Stimulated activated CD8-positive, alpha-beta memory T cell treated with anti-CD3 and anti-CD28 coated beads, Interleukin-7, amount 100 ng/mL, for 48 hours (primary cell): Measurements from ENCODE around the gene CLCA4.
"Not testable (repeated sequence)": the region's sequence is repeated elsewhere in the genome, so short reads cannot be mapped to it uniquely, and the experiment has no call there.

Experiments used
- DNase-seq, 2 donors: peaks; one replicate each; pipeline ENCODE4 v3.0.0-alpha.2; 2020; ENCODE audit warnings: low read depth in 1 of 2; ENCODE audit errors: extremely low read depth in 1 of 2

CLCA4 gene

GRCh38 chr1:86546787-86547221 is at the start of gene CLCA4:
Gene CLCA4, plus strand, starts transcription at chr1:86547078. Its CDS starts 42 bp downstream, at chr1:86547120.
- no peak for DNase-seq

GRCh38 chr1:86498281-86498680 is 48.6 kb upstream of the CLCA4 start:
- no peak for DNase-seq

GRCh38 chr1:86499987-86500593 is 46.8 kb upstream of the CLCA4 start:
- no peak for DNase-seq

- no peak for DNase-seq
These were observed 46.2 kb upstream of the CLCA4 start for GRCh38 chr1:86500714-86501113.

- not testable (repeated sequence) for DNase-seq
These were observed 44.7 kb upstream of the CLCA4 start for GRCh38 chr1:86502125-86502646.

GRCh38 chr1:86502721-86503405 is 44.0 kb upstream of the CLCA4 start:
- no peak for DNase-seq

- DNase-seq = no peak
These were observed 43.3 kb upstream of the CLCA4 start for GRCh38 chr1:86503406-86504136.

- DNase-seq = no peak
These were observed 42.8 kb upstream of the CLCA4 start for GRCh38 chr1:86504137-86504479.

- no peak for DNase-seq
These were observed 41.8 kb upstream of the CLCA4 start for GRCh38 chr1:86504895-86505563.

GRCh38 chr1:86505564-86505902 is 41.3 kb upstream of the CLCA4 start:
- no peak for DNase-seq

GRCh38 chr1:86507935-86508582 is 38.8 kb upstream of the CLCA4 start:
- no peak for DNase-seq

GRCh38 chr1:86508583-86508969 is 38.3 kb upstream of the CLCA4 start:
- DNase-seq = no peak

GRCh38 chr1:86515597-86515996 is 31.3 kb upstream of the CLCA4 start:
- DNase-seq = no peak

- no peak for DNase-seq
These were observed 30.5 kb upstream of the CLCA4 start for GRCh38 chr1:86516335-86516734.

- DNase-seq = no peak
These were observed 29.5 kb upstream of the CLCA4 start for GRCh38 chr1:86517336-86517735.

- no peak for DNase-seq
These were observed 25.9 kb upstream of the CLCA4 start for GRCh38 chr1:86520789-86521521.

- no peak for DNase-seq
These were observed 25.4 kb upstream of the CLCA4 start for GRCh38 chr1:86521522-86521891.

- no peak for DNase-seq
These were observed 24.6 kb upstream of the CLCA4 start for GRCh38 chr1:86522240-86522639.

GRCh38 chr1:86523670-86524354 is 23.1 kb upstream of the CLCA4 start:
- no peak for DNase-seq

- no peak for DNase-seq
These were observed 19.6 kb upstream of the CLCA4 start for GRCh38 chr1:86527306-86527705.
